ENCODE results near the gene MISP. TPM values are rescaled to one million over a fixed set of nuclear protein-coding genes. Genes with fewer than 3 reads are reported as not detected.

The MISP gene
- polyA plus RNA-seq, 4 donors: 0.44 to 10.6 (median 6.8) TPM

DNA sequence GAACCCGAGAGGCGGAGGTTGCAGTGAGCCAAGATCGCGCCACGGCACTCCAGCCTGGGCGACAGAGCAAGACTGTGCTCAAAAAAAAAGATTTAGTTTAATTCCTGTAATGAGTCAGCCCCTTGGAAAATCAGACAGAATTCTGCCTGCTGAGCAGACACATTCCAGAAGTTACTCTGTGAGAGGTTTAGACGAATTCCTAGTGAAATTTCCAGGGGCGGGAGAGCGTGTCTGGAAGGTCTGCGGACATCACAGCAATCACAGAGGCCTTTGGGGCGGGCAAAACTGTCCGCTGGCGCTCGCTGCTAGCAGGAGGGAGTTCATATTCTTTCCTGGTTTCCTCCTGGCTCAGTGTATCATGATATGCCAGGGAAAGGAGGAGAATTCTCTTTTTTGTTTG, 17.5 kb downstream of the MISP start:
- DNase-seq (ENCODE audit: low read depth in 4 of 4, low spot score in 3 of 4): no peak

DNA sequence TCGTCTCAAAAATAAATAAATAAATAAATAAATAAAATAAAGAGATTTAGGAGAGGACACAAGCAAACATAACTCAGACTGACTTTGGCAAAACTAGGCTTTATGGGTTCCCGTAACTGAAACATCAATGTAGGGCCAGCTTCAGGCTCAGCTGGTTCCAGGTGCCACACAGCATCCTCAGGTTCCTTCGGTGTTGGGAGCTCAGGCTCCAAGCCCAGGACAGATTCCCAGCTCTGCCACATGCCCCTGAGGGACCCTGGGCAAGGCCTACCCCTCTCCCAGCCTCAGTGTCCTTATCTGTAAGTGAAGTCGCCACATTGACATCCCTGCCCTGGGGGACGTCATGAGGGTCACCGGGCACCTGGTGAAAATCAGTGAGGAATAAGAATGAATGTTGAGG, 18.7 kb downstream of the MISP start:
- DNase-seq (ENCODE audit: low read depth in 4 of 4, low spot score in 3 of 4): no peak

DNA sequence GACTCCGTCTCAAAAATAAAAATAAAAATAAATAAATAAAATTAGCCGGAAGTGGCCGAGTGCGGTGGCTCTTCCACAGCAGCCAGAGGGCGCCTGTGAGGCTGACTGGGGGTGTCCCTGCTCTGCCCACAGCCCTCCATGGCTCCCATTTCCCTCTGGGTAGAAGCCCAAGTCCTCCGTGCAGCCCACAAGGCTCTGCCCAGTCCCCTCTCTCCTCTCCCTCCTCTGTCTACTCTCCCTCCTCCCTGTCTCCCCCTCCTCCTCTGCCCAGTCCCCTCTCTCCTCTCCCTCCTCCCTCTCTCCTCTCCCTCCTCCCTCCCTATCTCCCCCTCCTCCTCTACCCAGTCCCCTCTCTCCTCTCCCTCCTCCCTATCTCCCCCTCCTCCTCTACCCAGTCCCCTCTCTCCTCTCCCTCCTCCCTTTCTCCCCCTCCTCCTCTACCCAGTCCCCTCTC, 20.4 kb downstream of the MISP start:
- no peak for DNase-seq (ENCODE audit: low read depth in 4 of 4, low spot score in 3 of 4)

DNA sequence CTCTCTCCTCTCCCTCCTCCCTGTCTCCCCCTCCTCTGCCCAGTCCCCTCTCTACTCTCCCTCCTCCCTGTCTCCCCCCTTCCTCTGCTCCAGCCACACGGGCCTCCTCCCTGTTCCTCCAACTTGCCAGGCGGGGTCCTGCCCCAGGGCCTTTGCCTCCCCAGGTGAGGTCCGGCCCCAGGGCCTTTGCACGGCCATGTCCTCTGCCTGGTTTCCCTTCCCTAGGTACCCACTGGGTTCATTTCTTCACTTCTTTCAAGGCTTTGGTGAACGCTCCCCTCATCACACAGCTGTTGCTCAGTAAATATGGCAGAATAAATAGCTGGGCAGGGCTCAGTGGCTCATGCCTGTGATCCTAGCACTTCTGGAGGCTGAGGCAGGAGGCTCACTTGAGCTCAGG, 21.2 kb downstream of the MISP start:
- DNase-seq (ENCODE audit: low read depth in 4 of 4, low spot score in 3 of 4): no peak

DNA sequence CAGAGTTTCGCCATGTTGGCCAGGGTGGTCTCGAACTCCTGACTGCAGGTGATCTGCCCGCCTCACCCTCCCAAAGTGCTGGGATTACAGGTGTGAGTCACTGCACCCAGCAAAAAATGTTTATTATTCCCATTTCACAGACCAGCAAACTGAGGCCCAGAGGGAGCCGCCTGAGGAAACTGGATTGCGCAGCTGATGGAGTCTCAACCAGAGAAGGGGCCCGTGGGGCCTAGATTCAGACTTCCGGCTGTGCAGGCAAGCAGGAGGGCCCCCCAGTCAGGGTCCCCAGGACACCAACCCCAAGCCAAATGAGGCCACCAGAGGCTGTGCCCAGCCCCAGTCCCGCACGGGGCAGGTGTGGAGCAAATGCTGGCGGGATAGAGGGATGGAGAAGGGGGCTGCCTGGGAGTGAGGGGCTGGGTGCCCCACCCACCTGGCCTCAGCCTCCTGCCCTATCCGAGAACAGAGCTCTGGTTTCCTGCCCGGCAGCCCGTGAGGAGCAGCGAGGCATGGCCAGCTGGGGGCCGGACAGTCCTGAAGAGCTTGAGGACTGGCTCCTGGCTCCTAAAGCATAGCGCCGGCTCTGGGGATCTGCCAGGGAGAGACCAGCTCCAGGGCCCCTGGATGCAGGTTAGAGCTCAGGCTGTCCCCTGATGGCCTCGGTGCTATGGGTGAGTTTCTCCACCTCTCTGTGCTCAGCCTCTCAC, 22.0 kb downstream of the MISP start:
- DNase-seq (ENCODE audit: low read depth in 4 of 4, low spot score in 3 of 4): no peak

DNA sequence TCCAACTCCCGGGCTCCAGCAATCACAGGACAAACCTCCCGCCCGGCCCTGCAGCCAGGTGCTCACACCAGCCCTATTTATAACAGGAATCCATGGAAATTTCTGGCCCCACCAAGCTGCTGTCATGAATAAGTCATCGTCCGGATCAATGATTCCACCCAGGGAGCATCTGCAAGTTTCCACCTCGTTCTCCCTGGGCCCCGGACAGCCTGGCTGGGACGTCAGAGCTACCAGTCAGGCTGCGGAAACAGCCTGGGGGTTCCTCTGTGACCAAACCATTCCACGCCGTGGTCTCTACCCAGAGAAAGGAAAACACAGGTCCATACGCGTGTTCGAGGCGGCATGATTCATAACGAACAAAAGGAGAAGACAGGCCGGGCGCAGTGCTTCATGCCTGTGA, 25.6 kb downstream of the MISP start:
- DNase-seq (ENCODE audit: low read depth in 4 of 4, low spot score in 3 of 4): no peak

DNA sequence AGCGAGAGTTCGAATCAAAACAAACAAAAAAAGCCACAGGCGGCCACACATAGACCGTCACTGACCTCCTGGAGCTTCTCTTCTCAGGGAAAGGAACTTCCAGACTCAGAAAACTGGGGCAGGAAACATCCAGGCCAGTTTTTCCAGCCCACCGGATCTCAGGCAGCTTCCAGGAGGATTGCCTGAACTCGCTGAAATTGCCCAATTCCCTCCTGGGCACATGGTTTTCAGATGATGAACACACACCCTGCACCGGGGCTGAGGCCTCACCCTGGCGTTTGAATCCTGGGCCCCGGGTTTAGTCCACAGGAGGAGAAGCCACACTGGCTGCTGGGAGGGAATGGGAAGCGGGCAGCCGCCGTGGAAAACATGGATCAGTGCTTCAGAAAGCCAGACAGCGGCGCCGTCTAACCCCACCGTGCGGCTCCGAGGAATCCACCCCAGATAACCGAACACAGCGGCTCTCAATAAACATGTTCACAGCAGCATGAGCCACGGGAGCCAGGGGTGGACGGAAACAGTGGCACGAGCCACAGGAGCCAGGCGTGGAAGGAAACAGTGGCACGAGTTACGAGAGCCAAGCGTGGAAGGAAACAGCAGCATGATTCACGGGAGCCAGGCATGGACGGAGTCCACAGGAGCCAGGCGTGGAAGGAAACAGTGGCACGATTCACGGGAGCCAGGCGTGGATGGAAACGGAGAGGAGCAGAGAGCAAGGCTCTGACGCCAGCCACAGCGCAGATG, 28.2 kb downstream of the MISP start:
- DNase-seq (ENCODE audit: low read depth in 4 of 4, low spot score in 3 of 4): no peak

DNA sequence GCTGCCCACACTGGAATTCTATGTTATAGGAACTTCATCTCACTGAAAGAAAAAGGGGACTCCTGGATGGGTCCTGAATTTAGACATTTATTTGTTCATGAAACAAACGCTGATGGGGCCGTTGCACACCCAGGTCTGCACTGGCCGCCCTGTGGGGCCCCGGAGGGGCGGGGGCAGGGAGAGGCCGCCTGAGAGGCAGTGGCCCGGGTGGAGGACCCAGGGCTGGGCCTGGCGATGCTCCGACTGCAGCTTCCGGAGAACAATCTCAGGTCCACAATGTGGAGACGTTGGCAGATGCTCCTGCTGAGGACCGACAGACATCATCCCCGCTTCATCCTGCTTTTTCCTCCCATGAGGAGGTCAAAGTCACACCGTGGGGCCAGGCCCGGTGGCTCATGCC, 30.0 kb downstream of the MISP start:
- no peak for DNase-seq (ENCODE audit: low read depth in 4 of 4, low spot score in 3 of 4)

DNA sequence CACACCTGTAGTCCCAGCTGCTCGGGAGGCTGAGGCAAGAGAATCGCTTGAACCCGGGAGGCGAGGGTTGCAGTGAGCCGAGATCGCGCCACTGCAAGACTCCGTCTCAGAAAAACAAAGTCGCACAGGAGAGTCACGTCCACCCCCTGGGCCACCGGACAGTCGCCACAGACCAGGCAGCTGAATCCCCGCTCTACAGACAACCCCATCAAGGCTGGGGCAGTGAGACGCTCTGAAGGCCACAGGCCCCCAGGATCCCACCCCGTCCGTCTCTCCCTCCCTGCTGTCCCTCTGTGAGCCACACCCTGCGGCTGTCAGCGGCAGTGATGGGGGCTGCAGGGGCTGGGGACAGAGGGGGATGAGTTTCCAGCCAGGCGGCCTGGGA, 30.9 kb downstream of the MISP start:
- no peak for DNase-seq (ENCODE audit: low read depth in 4 of 4, low spot score in 3 of 4)

DNA sequence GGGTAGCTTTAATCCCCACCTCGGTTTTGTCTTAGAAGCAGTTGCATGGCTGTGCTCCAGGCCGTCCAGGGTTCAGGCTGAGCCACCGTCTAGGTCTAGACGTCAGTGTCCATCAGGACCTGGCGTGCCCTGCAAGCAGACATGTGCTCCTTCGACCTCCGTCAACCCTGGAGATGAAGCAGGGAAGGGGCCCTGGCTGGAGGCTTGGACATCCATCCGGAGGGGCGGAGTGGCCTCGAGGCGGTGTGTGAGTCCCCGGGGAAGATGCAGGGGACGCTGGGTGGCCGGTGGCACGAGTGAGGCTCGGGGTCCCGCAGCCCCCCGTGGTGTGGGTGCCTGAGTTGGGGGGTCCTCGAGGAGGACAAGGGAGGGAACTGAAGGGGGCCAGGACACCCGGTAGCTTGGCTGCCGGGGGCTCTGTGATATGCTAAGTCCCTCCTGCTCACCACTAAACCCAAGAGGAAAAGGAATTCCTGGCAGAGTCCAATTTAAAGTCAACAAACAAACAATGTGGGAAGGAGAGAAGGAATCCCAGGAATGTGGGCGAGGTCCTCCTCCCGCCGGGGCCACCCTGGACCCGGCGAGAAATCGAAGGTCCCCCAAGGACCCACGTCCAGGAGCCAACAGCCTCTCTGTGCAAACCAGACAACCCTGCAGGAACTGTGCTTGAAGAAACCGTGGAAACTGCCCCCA, 31.4 kb downstream of the MISP start:
- no peak for DNase-seq (ENCODE audit: low read depth in 4 of 4, low spot score in 3 of 4)

DNA sequence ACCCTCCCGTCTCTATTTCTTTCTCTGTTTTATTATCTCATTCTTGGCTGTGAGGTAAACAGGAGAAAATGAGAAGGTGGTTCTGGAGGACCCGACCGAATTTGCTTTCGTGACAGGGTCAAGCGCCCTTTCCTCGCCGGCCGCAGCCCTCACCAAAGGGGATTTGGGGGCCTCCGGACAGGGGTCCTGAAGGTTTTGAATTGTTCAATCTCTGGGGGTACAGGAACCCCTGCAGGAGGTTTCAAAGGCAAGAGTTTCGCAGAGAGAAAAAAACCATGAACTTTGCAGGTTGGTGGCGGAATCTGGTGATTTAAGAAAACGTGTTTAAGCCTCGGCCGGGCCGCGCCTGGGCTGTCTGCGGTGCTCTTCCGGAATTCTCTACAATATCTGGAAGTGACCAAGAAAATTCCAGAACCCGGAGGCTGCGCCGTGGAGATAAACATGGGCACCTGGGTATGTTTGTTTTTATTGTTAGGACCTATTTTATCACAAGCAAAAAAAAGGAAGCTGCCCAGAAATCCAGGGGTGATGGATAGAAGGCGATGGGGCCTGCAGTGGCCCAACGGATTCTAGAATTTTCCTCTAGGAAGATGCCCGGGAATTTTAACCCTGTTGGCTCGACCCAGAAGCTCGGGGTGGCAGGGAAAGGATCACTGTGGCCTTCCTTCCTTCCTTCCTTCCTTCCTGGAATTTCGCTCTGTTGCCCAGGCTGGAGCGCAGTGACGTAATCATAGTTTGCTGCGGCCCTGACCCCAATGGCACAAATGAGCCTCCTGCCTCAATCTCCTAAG, 32.2 kb downstream of the MISP start:
- DNase-seq (ENCODE audit: low read depth in 4 of 4, low spot score in 3 of 4): no peak

DNA sequence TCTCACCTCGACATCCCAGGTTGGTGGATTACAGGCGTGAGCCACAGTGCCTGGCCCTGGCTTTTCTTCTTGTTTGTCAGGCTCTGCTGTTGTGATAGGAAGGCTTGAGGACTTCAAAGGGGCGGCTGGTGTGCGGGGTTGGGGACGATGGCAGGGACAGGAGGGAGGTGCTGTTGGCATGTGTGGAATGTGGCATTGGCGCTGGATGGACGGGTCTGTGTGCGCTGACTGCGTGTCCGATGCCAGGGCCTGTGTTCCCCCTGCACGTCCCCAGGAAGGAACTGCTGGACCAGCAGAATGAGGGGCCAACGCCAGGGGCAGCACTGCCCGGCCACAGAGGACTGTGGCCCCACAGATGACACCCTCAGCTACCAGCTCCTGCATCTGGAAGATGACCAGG, 33.6 kb downstream of the MISP start:
- no peak for DNase-seq (ENCODE audit: low read depth in 4 of 4, low spot score in 3 of 4)

DNA sequence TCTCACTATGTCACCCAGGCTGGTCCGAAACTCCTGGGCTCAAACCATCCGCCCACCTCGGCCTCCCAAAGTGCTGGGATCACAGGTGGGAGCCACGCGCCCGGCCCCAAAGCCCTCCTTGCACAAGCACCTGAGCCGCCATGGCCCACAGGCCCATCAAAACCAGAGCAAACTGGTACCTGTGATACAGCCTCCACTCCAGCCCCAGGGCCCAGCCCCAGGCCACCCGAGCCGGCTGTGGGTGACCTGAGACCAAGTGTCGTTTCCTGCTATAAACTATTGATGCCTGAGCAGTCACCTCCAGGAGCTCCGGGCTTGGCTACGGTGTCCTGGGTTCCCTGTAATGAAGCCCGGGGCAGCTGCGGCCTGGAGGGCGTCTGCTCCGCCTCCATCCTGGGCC, 36.6 kb downstream of the MISP start:
- DNase-seq (ENCODE audit: low read depth in 4 of 4, low spot score in 3 of 4): no peak

DNA sequence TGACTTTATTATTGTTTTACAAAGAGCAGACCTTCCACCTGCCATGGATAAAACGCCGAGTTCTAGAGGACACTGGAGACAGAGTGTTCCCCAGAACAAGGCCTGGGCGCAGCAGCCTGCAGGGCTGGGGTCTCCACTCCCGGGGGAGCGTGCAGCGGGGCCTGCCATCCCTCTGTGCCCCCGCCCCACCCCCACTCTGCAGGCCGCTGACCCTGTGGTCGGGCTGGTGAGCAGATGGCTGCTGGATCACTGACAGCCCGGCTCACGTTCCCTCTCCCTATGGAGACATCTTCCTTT, 37.7 kb downstream of the MISP start:
- no peak for DNase-seq (ENCODE audit: low read depth in 4 of 4, low spot score in 3 of 4)

DNA sequence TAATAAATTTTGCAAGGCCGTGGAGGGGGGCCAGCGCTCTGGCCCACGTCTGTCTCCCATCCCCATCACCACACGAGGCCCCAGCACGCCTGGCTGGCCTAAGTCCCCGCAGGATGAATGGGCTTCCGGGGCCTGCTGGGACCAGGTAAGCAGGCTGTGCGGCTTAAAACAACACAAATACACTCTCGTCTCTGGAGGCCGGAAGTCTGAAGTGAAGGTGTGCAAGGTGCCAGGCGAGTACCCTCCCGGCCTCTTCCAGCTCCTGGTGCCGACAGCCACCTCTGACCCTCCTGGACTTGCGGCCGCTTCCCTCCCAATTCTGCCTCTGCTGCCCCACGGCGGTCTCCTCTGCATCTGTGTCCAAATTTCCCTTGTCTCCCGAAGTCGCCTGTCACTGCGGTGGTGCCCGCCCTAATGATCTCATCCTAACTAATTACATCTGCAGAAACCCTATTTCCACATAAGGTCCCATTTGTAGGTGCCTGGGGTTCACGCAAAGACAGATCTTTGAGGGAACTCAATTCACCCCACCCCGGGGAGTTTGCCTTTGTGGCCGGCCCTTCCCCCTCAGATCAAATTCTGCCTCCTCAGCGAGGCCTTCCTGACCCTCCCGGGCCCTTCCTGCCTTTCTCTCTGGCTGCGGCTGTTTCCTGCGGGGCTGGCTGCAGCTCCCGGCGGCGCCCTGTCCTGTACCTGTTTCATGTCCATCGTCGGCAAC, 38.2 kb downstream of the MISP start:
- no peak for DNase-seq (ENCODE audit: low read depth in 4 of 4, low spot score in 3 of 4)

DNA sequence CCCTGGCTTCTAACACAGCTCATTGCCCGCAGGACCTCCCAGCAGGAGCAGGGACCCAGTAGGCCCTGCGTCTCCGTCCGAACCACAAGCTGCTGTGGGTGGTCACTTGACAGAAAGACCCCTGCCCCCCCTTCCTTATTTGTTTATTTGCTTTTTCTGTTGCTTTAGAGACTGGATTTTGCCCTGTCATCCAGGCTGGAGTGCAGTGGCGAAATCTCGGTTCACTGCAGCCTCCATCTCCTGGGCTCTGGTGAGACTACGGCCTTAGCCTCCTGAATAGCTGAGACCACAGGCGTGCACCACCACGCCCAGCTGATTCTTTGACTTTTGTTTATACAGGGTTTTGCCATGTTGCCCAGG, 38.8 kb downstream of the MISP start:
- no peak for DNase-seq (ENCODE audit: low read depth in 4 of 4, low spot score in 3 of 4)

DNA sequence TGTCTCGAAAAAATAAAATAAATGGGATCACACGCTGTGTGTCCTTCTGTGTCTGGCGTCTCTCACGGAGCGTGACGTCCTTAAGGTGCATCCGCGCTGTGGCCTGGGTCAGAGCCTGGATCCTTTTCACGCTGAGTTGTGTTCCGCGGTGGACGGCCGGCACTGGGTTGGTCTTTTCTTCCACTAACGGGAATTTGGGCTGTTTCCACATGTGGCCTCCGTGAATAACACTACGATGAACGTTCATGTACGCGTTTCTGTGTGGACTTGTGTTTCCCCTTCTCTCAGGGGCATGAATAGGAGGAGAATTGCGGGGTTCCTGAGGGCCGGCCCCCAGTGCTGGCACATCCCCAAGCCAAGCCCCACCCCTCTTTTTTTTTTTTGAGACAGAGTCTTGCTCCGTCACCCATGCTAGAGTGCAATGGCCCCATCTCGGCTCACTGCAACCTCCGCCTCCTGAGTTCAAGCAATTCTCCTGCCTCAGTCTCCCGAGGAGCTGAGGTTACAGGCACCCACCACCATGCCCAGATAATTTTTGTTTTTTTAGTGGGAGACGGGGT, 40.2 kb downstream of the MISP start:
- no peak for DNase-seq (ENCODE audit: low read depth in 4 of 4, low spot score in 3 of 4)

DNA sequence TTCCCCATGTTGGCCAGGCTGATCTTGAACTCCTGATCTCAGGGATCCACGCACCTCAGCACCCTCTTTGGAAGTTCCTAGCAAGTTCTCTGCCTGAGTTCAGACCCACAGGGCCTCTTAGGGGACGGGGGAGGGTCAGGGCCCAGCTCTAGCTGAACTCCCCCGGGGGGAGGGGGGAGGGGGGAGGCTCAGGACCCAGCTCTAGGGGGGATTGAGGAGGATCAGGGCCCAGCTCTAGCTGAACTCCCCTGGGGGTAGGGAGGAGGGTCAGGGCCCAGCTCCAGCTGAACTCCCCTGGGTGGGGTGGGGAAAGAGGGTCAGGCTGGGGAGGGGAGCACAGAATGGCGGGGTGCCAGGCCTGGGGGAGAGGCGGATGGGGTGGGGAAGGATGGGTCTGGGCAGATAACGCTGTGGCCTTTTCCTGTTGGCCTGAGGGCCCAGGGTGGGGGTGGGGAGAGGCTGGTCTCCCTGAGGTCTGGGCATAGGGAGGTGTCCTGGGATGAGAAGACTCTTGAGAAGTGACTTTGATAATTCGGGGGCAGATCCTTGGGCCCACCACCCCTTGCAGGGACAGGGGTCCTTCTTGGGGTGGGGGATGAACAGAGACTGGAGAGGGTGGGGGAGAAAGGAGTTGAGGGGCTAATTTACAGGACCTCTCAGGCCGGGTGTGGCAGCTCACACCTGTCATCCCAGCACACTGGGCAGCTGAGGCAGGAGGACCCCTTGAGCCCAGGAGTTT, 40.8 kb downstream of the MISP start:
- no peak for DNase-seq (ENCODE audit: low read depth in 4 of 4, low spot score in 3 of 4)

DNA sequence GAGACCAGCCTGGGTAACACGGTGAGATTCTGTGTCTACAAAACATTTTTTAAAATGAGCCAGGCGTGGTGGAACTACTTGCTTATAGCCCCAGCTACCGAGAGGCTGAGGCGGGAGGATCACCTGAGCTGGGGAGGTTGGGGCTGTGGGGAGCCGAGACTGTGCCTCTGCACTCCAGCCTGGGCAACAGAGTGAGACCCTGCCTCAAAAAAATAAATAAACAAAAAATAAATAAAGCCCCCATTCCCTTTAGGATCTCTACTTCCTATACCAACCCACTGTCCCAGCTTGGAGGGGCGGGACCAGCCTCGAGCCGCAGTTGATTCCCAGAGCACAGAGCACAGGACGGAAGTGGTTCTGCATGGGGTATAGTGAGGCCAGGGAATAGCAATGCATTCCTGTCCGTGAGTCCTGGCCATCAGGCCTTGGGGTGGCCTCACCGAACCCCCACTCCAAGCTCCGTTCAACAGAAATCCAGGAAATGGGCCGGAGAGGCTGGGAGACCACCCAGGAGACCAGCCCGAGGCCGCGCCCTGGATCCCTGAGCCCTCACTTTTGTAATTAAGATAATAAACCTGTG, 41.5 kb downstream of the MISP start:
- DNase-seq (ENCODE audit: low read depth in 4 of 4, low spot score in 3 of 4): no peak

All from left renal pelvis (tissue), 4 donors.